ENCODE data around the gene THADA.

GRCh38 chr2:43484323-43484930 is 111.4 kb downstream of the THADA start:
- TF ChIP-seq, protein P1, sequence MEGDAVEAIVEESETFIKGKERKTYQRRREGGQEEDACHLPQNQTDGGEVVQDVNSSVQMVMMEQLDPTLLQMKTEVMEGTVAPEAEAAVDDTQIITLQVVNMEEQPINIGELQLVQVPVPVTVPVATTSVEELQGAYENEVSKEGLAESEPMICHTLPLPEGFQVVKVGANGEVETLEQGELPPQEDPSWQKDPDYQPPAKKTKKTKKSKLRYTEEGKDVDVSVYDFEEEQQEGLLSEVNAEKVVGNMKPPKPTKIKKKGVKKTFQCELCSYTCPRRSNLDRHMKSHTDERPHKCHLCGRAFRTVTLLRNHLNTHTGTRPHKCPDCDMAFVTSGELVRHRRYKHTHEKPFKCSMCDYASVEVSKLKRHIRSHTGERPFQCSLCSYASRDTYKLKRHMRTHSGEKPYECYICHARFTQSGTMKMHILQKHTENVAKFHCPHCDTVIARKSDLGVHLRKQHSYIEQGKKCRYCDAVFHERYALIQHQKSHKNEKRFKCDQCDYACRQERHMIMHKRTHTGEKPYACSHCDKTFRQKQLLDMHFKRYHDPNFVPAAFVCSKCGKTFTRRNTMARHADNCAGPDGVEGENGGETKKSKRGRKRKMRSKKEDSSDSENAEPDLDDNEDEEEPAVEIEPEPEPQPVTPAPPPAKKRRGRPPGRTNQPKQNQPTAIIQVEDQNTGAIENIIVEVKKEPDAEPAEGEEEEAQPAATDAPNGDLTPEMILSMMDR (IDR thresholded peaks at IDR 0.05) = peak; percentile 63 to 87 (median 74)
- TF ChIP-seq POLR2A (IDR thresholded peaks at IDR 0.05) = no peak
